Glomerular visceral epithelial cell (primary cell): ENCODE data around the gene POLR2H.

Source experiments
- DNase-seq: peaks from one replicate; pipeline ENCODE4 v3.0.0-alpha.2; 2016; ENCODE audit errors: extremely low spot score

The POLR2H gene

DNA sequence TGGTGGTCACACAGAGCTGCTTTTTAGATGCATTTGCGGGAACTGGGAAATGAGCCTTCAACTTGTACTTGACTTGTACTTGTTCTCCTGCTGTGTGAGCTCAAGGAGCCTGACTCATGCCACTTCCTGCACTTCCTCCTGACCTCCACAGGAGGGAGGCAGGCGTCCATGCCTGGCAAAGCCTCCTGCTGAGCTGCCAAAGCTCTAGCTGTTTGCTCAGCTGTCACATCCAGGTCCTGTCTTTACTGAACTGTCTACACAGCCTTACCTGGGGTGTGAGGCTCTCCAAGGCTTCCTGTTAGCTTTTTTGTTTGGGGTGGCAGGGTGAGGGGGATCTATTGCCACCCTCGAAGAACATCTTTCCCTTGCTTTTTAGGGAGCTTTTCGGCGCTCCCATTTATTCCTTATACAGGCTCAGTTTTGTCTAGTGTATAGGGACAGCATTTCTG lies 10.1 kb downstream of the POLR2H start:
- peak; percentile 86 for DNase-seq

DNA sequence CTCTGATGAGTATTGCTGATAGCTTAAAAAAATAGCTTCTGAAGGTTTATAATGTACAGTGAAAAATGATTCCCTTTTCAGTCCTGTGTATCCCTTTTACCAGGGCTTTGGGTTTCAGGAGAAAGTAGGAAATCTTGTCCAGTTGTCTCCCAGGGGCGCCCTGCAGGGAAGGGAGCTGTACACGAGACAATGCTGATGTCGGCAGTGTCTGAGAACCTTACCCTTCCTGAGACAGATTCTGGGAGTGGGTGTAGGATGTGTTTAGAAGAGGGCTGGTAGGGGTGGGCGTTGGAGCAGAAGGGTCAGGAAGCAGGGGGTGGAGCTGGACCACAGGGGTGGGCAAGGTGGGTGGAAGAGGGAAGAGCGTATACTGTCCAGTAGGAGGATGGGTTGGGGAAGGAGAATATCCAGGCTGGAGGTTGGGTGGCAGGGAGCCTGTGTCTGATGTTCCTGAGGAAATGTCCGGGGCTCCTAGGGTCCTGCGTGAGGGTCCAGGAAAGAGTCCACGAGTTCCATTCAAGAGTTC lies 10.8 kb downstream of the POLR2H start:
- no peak for DNase-seq

DNA sequence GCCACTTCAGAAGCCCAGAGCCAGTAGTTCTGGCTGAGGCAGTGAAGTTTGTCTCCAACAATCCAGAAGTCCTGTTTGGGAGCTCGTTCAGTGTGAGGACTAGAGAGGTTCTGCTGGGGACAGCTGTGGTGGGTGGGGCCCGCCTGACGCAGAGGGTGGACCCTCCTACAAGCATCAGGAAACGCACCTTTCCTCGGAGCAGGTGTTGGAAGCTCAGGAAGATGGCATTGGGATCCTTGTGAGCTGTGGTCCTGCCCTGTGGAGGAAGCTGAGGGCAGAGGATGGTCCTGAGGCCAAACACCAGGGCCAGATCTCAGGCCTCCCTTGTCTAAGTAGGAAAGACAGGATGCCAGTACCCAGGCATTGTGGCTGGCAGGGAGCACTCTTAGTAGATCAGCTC lies 11.4 kb downstream of the POLR2H start:
- no peak for DNase-seq

DNA sequence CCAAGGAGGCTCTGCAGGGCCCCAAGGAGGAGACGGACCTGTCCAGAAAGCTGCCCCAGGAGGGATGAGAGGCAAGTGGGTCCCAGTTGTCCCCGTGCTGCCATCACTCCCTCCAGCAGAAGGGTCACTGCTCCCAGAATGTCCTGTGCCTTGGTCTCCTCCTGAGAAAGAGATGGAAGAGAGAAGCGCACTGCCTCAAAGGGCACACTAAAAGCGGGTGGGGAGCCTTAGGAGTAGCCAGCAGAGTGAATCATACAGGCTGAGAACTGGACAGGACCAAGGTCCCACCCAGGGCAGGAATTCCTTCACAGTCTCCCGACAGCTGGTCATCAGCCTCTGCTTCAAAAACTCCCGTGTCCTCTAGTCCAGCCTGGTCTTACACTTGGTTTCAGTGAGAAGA lies 11.9 kb downstream of the POLR2H start:
- DNase-seq, result no peak

- DNase-seq, result no peak
These were observed 14.4 kb downstream of the POLR2H start for GRCh38 chr3:184375747-184376461.

DNA sequence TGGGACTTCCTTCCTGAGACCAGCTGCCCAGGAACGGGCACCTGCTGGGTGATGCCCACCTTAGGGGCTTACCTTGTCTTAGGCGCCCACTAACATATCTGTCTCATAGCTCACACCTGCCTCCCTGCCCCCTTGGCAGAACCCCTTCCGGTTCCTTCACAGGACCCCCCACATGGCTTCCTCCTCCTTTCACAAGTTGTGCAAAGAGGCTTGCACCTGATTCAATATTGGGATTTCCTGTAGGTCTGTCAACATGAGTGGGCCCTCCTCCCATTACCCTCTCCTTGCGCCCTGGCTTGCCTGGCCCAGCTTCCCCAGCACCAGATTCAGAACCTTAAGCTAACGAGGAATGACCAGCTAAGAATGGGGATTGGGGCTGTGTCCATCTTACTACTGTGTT lies 15.9 kb downstream of the POLR2H start:
- no peak for DNase-seq

DNA sequence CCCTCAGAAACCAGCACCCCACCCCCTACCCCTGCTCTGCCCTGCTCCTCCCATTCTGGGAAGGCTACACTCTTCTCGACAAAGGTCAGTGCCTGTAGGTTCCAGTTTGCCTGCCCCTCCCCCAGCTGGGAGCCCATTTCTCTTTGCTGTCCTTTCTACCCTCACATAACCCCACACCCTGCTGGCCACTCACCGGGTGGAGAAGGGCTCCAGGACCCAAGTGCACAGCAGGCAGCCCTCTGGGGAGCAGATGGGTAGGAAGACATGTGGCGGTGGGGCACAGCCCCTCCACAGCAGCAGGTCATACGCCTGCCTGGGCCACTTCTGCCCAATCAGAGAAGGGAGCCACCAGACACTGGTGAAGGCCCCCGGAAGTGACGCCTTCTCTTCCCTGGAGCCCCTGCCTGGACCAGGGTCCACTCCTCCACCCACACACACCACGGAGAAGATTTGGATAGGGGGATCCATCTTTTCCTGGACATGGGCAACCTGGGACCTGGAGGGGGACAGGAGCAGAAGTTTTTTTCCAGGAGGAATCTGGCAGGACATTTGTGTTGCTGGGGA lies 16.5 kb downstream of the POLR2H start, which contains the start of gene THPO:
THPO (minus strand) TSS at position 326 of the 564 bp plus-strand sequence. CDS start 1,948 bp downstream, outside the sequence.
- DNase-seq, result no peak

DNA sequence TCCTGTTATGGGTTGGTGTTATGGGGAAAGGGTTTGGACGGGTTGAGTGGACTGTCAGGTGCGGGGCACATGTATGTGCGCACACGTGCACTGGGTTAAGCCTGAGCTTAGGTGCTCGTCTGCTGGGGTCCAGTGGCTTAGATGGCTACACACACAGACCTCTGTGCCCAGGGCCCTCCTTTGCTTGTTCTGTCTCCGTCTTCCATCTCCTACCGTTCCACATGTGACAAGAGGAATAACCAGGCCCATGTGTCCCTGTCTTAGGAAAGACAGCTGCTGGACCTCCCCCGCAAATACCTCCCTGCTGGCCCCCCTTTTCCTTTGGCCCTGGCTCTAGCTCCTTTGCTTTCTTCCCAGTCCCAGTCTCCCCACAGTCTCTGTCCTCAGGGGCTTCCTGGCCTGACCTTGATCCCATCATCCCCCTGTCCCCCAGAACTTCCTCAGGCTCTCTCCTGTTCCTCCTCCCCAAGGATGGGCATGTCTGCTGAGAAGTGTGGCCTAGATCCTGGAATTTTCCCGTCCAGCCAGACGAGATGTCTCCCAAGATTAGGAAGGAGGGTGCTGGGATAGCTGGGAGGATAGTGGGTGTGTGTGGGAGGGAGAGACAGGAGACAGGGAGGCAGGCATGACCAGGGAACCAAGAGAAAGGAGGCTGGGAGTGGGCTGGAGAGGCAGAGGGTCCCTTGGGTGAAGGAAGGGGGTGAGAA lies 17.3 kb downstream of the POLR2H start:
- no peak for DNase-seq

- DNase-seq, result no peak
These were observed 18.1 kb downstream of the POLR2H start, which contains the start of gene CHRD for GRCh38 chr3:184379358-184380184. Gene CHRD, plus strand, starts transcription at chr3:184380054. Its CDS starts 265 bp downstream, at chr3:184380319.

GRCh38 chr3:184380185-184380626 lies 18.7 kb downstream of the POLR2H start:
- DNase-seq, result peak; percentile 16

DNA sequence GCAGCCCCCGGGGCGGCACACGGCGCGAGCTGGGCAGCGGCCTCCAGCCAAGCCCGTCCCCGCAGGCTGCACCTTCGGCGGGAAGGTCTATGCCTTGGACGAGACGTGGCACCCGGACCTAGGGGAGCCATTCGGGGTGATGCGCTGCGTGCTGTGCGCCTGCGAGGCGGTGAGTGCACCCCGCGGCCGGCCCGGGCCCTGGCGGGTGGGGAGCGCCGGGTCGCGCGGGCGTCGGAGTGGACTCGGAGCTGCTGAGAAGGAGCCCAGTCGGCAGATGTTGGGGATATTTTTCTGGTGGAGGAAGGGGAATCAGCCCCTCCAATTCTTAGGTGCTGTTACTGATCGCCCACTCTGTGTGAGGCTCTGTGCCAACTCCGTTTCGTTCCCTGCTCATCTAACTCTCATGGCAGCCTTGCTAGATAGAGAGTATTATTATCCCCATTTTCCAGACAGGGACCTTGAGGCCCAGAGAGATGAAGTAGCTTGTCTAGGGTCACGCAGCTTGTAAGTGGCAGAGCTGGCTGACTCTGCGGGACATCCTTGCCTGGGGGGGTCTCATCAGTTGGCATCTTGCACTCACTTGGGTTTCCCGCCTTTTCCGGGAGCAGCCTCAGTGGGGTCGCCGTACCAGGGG lies 19.2 kb downstream of the POLR2H start:
- no peak for DNase-seq

GRCh38 chr3:184381261-184382224 lies 20.0 kb downstream of the POLR2H start:
- no peak for DNase-seq

DNA sequence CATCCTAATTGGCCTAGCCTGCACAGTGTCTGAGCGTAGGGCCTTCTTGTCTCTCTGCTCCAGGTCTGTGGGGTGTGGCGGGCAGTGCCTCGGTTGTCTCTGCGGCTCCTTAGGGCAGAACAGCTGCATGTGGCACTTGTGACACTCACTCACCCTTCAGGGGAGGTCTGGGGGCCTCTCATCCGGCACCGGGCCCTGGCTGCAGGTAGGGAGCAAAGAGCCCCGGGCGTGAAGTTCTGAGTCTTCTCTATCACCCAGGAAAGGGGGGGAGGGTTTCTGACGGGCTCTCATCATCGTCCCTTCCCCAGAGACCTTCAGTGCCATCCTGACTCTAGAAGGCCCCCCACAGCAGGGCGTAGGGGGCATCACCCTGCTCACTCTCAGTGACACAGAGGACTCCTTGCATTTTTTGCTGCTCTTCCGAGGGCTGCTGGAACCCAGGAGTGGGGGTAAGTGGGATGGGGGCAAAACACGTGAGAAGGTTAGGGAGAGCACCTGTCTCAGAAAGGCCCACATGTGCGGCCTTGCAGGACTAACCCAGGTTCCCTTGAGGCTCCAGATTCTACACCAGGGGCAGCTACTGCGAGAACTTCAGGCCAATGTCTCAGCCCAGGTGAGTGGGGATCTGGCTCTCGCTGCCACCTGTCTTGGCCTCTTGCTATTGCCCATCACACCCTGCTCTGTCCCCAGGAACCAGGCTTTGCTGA lies 21.0 kb downstream of the POLR2H start:
- DNase-seq, result no peak

GRCh38 chr3:184383033-184383740 lies 21.7 kb downstream of the POLR2H start:
- DNase-seq, result no peak

- no peak for DNase-seq
These were observed 22.8 kb downstream of the POLR2H start for GRCh38 chr3:184384342-184384741.

DNA sequence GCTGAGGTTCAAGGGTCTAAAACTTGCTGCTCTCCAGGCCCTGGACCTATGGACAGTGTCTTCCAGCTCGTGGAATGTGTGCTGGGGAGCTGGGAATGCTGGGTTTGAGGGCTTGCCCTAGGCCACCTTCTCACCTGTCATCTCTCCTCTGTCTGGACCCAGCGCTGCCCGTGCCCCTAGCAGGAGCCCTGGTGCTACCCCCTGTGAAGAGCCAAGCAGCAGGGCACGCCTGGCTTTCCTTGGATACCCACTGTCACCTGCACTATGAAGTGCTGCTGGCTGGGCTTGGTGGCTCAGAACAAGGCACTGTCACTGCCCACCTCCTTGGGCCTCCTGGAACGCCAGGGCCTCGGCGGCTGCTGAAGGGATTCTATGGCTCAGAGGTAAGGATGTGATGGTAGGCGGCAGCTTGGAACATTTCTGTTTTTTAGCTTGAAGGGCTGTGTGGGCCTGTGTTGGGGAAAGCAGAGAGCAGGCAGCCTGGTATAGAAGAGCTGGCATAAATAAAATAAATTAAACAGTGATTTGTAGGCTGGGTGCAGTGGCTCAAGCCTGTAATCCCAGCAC lies 23.4 kb downstream of the POLR2H start:
- no peak for DNase-seq

DNA sequence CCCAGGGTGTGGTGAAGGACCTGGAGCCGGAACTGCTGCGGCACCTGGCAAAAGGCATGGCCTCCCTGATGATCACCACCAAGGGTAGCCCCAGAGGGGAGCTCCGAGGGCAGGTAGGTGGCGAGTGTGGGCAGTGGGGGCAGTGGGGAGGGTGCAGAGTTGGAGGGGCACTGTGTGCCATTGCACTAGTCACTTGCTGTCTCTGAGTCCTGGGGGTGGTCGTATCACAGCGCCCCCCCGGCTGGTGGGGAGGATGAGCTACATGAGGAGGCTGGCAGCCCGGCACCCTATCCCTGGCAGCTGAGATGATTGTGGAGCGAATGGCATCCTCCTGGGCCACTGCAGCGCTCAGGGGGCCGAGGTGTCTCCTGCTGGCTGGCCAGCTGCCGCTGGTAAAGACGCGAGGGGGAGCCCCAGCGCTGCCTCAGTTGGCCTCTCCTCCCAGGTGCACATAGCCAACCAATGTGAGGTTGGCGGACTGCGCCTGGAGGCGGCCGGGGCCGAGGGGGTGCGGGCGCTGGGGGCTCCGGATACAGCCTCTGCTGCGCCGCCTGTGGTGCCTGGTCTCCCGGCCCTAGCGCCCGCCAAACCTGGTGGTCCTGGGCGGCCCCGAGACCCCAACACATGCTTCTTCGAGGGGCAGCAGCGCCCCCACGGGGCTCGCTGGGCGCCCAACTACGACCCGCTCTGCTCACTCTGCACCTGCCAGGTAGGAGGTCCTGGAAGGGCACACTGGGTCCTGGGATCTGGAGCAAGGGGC lies 24.7 kb downstream of the POLR2H start:
- DNase-seq, result no peak
